ENCODE data around the gene GRM8.

DNA sequence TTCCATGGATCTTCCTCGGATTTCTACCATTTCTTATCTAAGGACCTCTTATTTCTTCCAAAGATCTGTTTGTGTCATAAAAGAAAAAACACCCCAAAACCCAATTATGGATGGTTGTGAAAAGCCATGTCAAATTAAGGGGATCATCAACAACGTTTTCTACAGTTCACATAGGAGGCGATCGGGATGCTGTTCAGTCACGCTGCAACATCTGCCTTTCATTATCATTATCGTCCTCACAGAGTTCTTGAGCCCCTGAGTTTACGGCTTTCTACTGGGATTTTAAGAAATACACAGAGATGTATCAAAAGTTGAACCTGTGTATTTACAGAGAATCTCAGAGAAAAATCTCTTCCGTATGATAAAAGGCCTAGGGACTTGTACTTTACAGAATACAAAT lies 101.4 kb downstream of the GRM8 start:
- TF ChIP-seq, protein P1, sequence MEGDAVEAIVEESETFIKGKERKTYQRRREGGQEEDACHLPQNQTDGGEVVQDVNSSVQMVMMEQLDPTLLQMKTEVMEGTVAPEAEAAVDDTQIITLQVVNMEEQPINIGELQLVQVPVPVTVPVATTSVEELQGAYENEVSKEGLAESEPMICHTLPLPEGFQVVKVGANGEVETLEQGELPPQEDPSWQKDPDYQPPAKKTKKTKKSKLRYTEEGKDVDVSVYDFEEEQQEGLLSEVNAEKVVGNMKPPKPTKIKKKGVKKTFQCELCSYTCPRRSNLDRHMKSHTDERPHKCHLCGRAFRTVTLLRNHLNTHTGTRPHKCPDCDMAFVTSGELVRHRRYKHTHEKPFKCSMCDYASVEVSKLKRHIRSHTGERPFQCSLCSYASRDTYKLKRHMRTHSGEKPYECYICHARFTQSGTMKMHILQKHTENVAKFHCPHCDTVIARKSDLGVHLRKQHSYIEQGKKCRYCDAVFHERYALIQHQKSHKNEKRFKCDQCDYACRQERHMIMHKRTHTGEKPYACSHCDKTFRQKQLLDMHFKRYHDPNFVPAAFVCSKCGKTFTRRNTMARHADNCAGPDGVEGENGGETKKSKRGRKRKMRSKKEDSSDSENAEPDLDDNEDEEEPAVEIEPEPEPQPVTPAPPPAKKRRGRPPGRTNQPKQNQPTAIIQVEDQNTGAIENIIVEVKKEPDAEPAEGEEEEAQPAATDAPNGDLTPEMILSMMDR (conservative IDR thresholded peaks at IDR 0.05; ENCODE audit: low read length) = no peak
- no peak for TF ChIP-seq EZH2phosphoT487 (IDR thresholded peaks at IDR 0.05; ENCODE audit: borderline replicate concordance, low read depth, low read length)
